Endothelial cell of umbilical vein (primary cell): ENCODE data around the gene CLCN2. TPM values are rescaled to one million over a fixed set of nuclear protein-coding genes. Genes with fewer than 3 reads are reported as not detected.

Experiments
- BruUV-seq: library from RNA; stranded (reverse); fragments of 400-500 nt; replicated peaks from 2 replicates; lab custom pipeline; 2021; lab: Mats Ljungman, UMichigan
- CTCF ChIA-PET: fragments of 300-600, 350-600 bp; sonication (Branson Sonifier 250); formaldehyde crosslinking; loops from one replicate; lab custom pipeline; 2021; ENCODE audit warnings: antibody characterized with exemption, inconsistent platforms; lab: Charles Lee
- POLR2A ChIA-PET: fragments of 300-600, 350-600 bp; sonication (Branson Sonifier 250); formaldehyde crosslinking; loops from one replicate; lab custom pipeline; 2021; ENCODE audit warnings: antibody characterized with exemption, inconsistent platforms; lab: Charles Lee
- DNase-seq: peaks from one replicate; pipeline ENCODE4 v3.0.0-alpha.2; 2011; ENCODE audit warnings: low read depth, low spot score
- FAIRE-seq: peaks from 2 replicates; lab custom pipeline; 2011; peaks lifted over from hg19 to GRCh38; lab: Jason Lieb, UNC
- H2AFZ ChIP-seq: 2 replicates; pipeline ENCODE4 v1.6.0; 2012; ENCODE audit warnings: low read depth, low read length, control low read depth, inconsistent platforms
- H3K27ac ChIP-seq: 2 replicates; pipeline ENCODE4 v1.5.1; 2011; ENCODE audit warnings: low read depth, mild to moderate bottlenecking, control low read depth, low read length, moderate library complexity; ENCODE audit not compliant: insufficient read depth
- H3K27me3 ChIP-seq, 2 experiments: 2 replicates each; pipeline versions ENCODE4 v1.6.0 to v1.6.1; 2011; ENCODE audit warnings: low read length in 2 of 2, mixed read lengths in 1 of 2; ENCODE audit not compliant: control insufficient read depth in 2 of 2, insufficient read depth in 2 of 2
- H3K36me3 ChIP-seq, 2 experiments: 2 replicates in 1 of 2; 3 replicates in 1 of 2; pipeline ENCODE4 v1.5.1; 2011; ENCODE audit warnings: low read length in 2 of 2, mild to moderate bottlenecking in 1 of 2, moderate library complexity in 1 of 2; ENCODE audit not compliant: control insufficient read depth in 2 of 2, insufficient read depth in 2 of 2; ENCODE audit errors: extremely low read depth in 1 of 2
- H3K4me1 ChIP-seq: 3 replicates; pipeline ENCODE4 v1.5.1; 2011; ENCODE audit warnings: mild to moderate bottlenecking, low read length; ENCODE audit not compliant: control insufficient read depth, insufficient read depth; ENCODE audit errors: extremely low read depth
- H3K4me2 ChIP-seq: 2 replicates; pipeline ENCODE4 v1.6.1; 2011; ENCODE audit warnings: low read length, control low read depth, mixed read lengths; ENCODE audit not compliant: insufficient read depth
- H3K4me3 ChIP-seq, 3 experiments: fragments of 200-600 bp in 1 of 3; sonication (generic), shearing (Covaris generic) in 1 of 3; replicated peaks in 1 of 3; 2 replicates each; pipeline ENCODE4 v1.5.1; 2011 to 2016; ENCODE audit warnings: control low read depth in 3 of 3, low read length in 3 of 3, mild to moderate bottlenecking in 2 of 3, inconsistent platforms in 1 of 3, low read depth in 1 of 3, moderate library complexity in 1 of 3; ENCODE audit not compliant: insufficient read depth in 1 of 3
- H3K79me2 ChIP-seq: 2 replicates; pipeline ENCODE4 v1.6.0; 2012; ENCODE audit warnings: low read length, inconsistent platforms; ENCODE audit not compliant: control insufficient read depth, insufficient read depth
- H3K9ac ChIP-seq: replicated peaks from 2 replicates; pipeline ENCODE3; 2011; ENCODE audit warnings: low read length, control low read depth; ENCODE audit not compliant: insufficient read depth; ENCODE audit errors: extremely low read depth
- H3K9me1 ChIP-seq: replicated peaks from 3 replicates; pipeline ENCODE4 v1.6.0; 2011; ENCODE audit warnings: mild to moderate bottlenecking, low read length; ENCODE audit not compliant: control insufficient read depth, insufficient read depth; ENCODE audit errors: extremely low read depth
- H3K9me3 ChIP-seq: replicated peaks from 2 replicates; pipeline ENCODE4 v1.5.1; 2012; ENCODE audit warnings: low read length, inconsistent platforms; ENCODE audit not compliant: control insufficient read depth, insufficient read depth
- H4K20me1 ChIP-seq: replicated peaks from 2 replicates; pipeline ENCODE3; 2011; ENCODE audit warnings: mild to moderate bottlenecking, low read length; ENCODE audit not compliant: control insufficient read depth, insufficient read depth; ENCODE audit errors: extremely low read depth
- EZH2 ChIP-seq: IDR thresholded peaks from 2 replicates; pipeline ENCODE4 v1.6.1; 2012; ENCODE audit warnings: borderline replicate concordance, low read depth, mild to moderate bottlenecking, moderate library complexity, low read length, inconsistent platforms; ENCODE audit not compliant: severe bottlenecking
- MYC ChIP-seq: IDR thresholded peaks from one replicate; pipeline ENCODE4 v1.6.1; 2011; ENCODE audit warnings: mild to moderate bottlenecking, low read depth, low read length
- POLR2A ChIP-seq: IDR thresholded peaks from 2 replicates; pipeline ENCODE4 v1.6.1; 2012; ENCODE audit warnings: low read depth, mild to moderate bottlenecking, control low read depth, low read length
- dilution Hi-C: fragments of 300-500 bp; cut with MboI; formaldehyde crosslinking; loops from one replicate; pipeline ENCODE4 v1.15.0; 2019; ENCODE audit warnings: low sequenced_read_pairs; ENCODE audit not compliant: extremely low pct_ligation_motif_present
- intact Hi-C: fragments of 100-400 bp; cut with micrococcal nuclease; formaldehyde crosslinking; loops from one replicate; pipeline ENCODE4 v1.10.0; 2022
- polyA plus RNA-seq, 4 experiments: library from polyadenylated mRNA; depleted of rRNA in 3 of 4; stranded (reverse) in 3 of 4; unstranded in 1 of 4; fragments of >200 nt; gene quantifications; 2 replicates each; pipeline versions ENCODE4 v1.2.1 to v1.2.3, GENCODE V29; 2011 to 2012; ENCODE audit warnings: missing spikeins in 1 of 4
- total RNA-seq: library from RNA; stranded (reverse); gene quantifications from 2 replicates; pipeline ENCODE4 v1.2.3, GENCODE V29; 2021
- TF ChIP-seq, protein P1 (sequence below), 2 donors: IDR thresholded peaks; 1 replicate in 1 of 2; 2 replicates in 1 of 2; pipeline ENCODE4 v1.5.1; 2011; ENCODE audit warnings: low read length in 2 of 2, mild to moderate bottlenecking in 2 of 2, moderate library complexity in 2 of 2, control low read depth in 1 of 2, inconsistent platforms in 1 of 2, low read depth in 1 of 2; ENCODE audit not compliant: insufficient read depth in 1 of 2; ENCODE audit errors: extremely low read depth in 1 of 2

CLCN2 gene
- total and polyA plus RNA-seq, 2 donors (not counting 3 experiments of a cell fraction or from before 2014, with no cell fraction given): 3.5 to 6.5 TPM

DNA sequence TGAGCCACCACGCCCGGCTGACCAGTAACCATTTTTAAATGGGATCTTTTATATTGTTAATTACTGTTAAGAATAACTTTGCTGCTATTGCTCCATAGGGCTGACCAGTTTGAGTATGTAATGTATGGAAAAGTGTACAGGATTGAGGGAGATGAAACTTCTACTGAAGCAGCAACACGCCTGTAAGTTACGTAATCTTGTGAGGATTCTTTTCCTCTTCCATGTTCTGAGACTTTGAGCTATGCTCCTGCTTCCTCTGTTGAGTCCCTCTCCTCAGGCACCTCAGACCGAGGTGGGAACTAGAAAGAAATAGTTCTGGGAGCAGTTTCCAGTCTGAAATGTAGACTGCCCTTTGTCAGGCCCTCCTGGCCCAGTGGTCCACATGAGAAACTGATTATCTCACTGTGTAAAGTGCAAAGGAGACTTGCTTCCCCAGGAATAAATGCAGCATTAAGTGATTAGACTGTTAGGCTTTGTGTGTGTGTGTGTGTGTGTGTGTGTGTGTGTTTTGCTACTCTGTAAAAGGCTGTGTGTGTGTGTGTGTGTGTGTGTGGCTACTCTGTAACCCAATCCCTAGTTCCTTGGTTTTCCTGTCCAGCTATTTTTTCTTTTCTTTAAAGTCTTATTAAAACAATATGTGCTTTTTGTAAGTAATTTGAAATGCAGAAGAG is 5.3 kb upstream of the CLCN2 start:
- dilution Hi-C loops: no loop called here
- Histone ChIP-seq H3K79me2 (peaks cover 21% of the 10 kb centered on the region), H3K9me1 (no peaks in the 10 kb centered on the region), H3K9ac (no peak overlapping the region), H3K4me3 (no peak overlapping the region), H3K36me3 (peaks cover 4 to 11% of the 10 kb centered on the region in 2 experiments), H3K9me3 (no peaks in the 10 kb centered on the region), H3K27me3 (no peaks in the 10 kb centered on the region), H3K4me2 (no peak overlapping the region), H3K27ac (no peak overlapping the region), H2AFZ (no peak overlapping the region), H4K20me1 (no peaks in the 10 kb centered on the region), H3K4me1 (peaks cover 39% of the 10 kb centered on the region)
- no TSS peak for BruUV-seq
- intact Hi-C loops: no loop called here
- ChIA-PET CTCF (interaction anchor here (0.6 to 10.1 kb wide), 4 partner anchors 13 to 146 kb away, joined by 3 to 201 read pairs (median 6); no protein-coding TSS in a partner anchor), POLR2A (interaction anchor here (0.5 kb wide), 1 partner anchor 55 kb away, joined by 3 read pairs; no protein-coding TSS in a partner anchor)
- TF ChIP-seq, protein P1, sequence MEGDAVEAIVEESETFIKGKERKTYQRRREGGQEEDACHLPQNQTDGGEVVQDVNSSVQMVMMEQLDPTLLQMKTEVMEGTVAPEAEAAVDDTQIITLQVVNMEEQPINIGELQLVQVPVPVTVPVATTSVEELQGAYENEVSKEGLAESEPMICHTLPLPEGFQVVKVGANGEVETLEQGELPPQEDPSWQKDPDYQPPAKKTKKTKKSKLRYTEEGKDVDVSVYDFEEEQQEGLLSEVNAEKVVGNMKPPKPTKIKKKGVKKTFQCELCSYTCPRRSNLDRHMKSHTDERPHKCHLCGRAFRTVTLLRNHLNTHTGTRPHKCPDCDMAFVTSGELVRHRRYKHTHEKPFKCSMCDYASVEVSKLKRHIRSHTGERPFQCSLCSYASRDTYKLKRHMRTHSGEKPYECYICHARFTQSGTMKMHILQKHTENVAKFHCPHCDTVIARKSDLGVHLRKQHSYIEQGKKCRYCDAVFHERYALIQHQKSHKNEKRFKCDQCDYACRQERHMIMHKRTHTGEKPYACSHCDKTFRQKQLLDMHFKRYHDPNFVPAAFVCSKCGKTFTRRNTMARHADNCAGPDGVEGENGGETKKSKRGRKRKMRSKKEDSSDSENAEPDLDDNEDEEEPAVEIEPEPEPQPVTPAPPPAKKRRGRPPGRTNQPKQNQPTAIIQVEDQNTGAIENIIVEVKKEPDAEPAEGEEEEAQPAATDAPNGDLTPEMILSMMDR (IDR thresholded peaks at IDR 0.05; ENCODE audit: extremely low read depth in 1 of 2, insufficient read depth in 1 of 2, low read depth in 1 of 2, low read length in 2 of 2): no peak
- no peak for TF ChIP-seq MYC
- no peak for TF ChIP-seq EZH2
- no peak for TF ChIP-seq POLR2A
- DNase-seq (peak; percentile 9), FAIRE-seq (no peak)
